ENCODE data around the gene CFAP74.

- TF ChIP-seq CTCF (IDR thresholded peaks at IDR 0.05), result no peak
- TF ChIP-seq POLR2A (IDR thresholded peaks at IDR 0.05), result no peak
- no peak for TF ChIP-seq EP300 (IDR thresholded peaks at IDR 0.05)
Measured at GRCh38 chr1:1919304-1920056, 84.1 kb downstream of the CFAP74 start.
